Measurements from ENCODE around the gene GPR84. TPM values are rescaled to one million over a fixed set of nuclear protein-coding genes. Genes with fewer than 3 reads are reported as not detected.

The GPR84 gene
- total and polyA plus RNA-seq, 9 of the 15 experiments (the other 6 are each of a cell fraction or from before 2014, with no cell fraction given), result 0.07 to 0.18 (median 0.11) TPM; not detected in 5

DNA sequence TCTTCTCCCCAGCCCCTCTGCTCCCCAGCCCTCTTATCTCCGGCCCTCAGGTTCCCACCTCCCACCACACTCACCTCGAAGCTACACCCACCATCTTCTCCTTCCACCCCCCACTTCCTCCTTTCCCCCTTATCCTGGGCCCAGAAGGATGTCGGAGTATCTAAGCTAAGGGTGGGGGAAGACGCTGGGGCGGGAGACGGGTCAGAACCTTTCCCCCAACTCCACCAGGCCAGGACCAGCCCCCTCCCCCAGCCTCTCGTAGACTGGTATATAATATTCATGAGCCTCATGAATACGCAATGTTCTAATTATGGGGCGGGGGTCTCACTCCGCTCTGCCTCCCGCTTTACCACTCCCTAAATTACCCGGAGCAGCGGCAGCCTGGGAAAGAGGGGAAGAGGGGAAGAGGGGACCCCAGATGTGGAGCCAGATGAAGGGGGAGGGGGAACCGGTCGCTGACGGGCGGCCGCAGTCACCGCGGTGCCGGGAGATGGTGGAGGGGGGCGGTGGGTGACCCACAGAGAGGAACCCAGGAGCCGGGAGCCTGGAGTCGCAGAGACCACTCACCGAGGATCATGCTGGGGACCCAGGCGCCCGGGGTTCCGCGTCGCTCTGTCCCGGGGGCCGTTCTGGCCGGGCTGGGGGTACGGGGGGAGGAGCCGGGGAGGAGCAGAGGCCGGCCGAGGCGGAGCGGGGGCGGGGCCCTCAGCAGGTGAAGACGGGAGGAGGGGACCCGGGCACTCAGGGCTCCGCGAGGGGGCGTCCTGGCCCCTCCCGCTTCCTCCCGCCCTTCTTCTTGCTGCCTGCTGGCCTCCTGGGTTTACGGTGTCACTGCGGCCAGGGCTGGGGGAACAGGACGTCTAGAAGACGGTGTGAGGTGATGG lies 26.6 kb upstream of the GPR84 start (continued):
- TF ChIP-seq, protein P1, sequence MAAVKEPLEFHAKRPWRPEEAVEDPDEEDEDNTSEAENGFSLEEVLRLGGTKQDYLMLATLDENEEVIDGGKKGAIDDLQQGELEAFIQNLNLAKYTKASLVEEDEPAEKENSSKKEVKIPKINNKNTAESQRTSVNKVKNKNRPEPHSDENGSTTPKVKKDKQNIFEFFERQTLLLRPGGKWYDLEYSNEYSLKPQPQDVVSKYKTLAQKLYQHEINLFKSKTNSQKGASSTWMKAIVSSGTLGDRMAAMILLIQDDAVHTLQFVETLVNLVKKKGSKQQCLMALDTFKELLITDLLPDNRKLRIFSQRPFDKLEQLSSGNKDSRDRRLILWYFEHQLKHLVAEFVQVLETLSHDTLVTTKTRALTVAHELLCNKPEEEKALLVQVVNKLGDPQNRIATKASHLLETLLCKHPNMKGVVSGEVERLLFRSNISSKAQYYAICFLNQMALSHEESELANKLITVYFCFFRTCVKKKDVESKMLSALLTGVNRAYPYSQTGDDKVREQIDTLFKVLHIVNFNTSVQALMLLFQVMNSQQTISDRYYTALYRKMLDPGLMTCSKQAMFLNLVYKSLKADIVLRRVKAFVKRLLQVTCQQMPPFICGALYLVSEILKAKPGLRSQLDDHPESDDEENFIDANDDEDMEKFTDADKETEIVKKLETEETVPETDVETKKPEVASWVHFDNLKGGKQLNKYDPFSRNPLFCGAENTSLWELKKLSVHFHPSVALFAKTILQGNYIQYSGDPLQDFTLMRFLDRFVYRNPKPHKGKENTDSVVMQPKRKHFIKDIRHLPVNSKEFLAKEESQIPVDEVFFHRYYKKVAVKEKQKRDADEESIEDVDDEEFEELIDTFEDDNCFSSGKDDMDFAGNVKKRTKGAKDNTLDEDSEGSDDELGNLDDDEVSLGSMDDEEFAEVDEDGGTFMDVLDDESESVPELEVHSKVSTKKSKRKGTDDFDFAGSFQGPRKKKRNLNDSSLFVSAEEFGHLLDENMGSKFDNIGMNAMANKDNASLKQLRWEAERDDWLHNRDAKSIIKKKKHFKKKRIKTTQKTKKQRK (IDR thresholded peaks at IDR 0.05; ENCODE audit: borderline replicate concordance, low read depth, low read length), result no peak
- no peak for TF ChIP-seq ZNF282 (CRISPR knock-in tag; IDR thresholded peaks at IDR 0.05)
- TF ChIP-seq ADNP (tag; IDR thresholded peaks at IDR 0.05), result no peak
- no peak for TF ChIP-seq ZNF354B (CRISPR knock-in tag; IDR thresholded peaks at IDR 0.05)
- TF ChIP-seq, protein P2, sequence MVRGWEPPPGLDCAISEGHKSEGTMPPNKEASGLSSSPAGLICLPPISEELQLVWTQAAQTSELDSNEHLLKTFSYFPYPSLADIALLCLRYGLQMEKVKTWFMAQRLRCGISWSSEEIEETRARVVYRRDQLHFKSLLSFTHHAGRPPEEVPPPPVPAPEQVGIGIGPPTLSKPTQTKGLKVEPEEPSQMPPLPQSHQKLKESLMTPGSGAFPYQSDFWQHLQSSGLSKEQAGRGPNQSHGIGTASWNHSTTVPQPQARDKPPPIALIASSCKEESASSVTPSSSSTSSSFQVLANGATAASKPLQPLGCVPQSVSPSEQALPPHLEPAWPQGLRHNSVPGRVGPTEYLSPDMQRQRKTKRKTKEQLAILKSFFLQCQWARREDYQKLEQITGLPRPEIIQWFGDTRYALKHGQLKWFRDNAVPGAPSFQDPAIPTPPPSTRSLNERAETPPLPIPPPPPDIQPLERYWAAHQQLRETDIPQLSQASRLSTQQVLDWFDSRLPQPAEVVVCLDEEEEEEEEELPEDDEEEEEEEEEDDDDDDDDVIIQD (CRISPR knock-in tag; IDR thresholded peaks at IDR 0.05), result no peak
- TF ChIP-seq DDX20 (tag; IDR thresholded peaks at IDR 0.05; ENCODE audit: low read depth), result no peak
- no peak for TF ChIP-seq TARDBP (IDR thresholded peaks at IDR 0.05)
- peak; percentile 82 for TF ChIP-seq CBFA2T2 (conservative IDR thresholded peaks at IDR 0.05)
- TF ChIP-seq, protein P3, sequence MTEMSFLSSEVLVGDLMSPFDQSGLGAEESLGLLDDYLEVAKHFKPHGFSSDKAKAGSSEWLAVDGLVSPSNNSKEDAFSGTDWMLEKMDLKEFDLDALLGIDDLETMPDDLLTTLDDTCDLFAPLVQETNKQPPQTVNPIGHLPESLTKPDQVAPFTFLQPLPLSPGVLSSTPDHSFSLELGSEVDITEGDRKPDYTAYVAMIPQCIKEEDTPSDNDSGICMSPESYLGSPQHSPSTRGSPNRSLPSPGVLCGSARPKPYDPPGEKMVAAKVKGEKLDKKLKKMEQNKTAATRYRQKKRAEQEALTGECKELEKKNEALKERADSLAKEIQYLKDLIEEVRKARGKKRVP (CRISPR knock-in tag; IDR thresholded peaks at IDR 0.05), result no peak
- no peak for TF ChIP-seq DIDO1 (tag; IDR thresholded peaks at IDR 0.05; ENCODE audit: low read depth)
- TF ChIP-seq SMAD2 (IDR thresholded peaks at IDR 0.05; ENCODE audit: low read depth, low read length), result no peak
- TF ChIP-seq GATAD2B (IDR thresholded peaks at IDR 0.05; ENCODE audit: borderline replicate concordance), result no peak; the same call in 1 of the 2 replicates
- TF ChIP-seq CBX2 (IDR thresholded peaks at IDR 0.05; ENCODE audit: insufficient read depth, low read length, poor library complexity, severe bottlenecking), result no peak
- TF ChIP-seq ZNF324 (CRISPR knock-in tag; IDR thresholded peaks at IDR 0.05), result no peak
- TF ChIP-seq ERF (CRISPR knock-in tag; IDR thresholded peaks at IDR 0.05), result no peak
- peak; percentile 32; the same call in 1 of the 2 replicates for TF ChIP-seq PHF8 (IDR thresholded peaks at IDR 0.05; ENCODE audit: borderline replicate concordance, low read length)
- TF ChIP-seq, protein P4, sequence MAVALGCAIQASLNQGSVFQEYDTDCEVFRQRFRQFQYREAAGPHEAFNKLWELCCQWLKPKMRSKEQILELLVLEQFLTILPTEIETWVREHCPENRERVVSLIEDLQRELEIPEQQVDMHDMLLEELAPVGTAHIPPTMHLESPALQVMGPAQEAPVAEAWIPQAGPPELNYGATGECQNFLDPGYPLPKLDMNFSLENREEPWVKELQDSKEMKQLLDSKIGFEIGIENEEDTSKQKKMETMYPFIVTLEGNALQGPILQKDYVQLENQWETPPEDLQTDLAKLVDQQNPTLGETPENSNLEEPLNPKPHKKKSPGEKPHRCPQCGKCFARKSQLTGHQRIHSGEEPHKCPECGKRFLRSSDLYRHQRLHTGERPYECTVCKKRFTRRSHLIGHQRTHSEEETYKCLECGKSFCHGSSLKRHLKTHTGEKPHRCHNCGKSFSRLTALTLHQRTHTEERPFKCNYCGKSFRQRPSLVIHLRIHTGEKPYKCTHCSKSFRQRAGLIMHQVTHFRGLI (CRISPR knock-in tag; IDR thresholded peaks at IDR 0.05), result no peak
- no peak for TF ChIP-seq RFX1 (IDR thresholded peaks at IDR 0.05)
- TF ChIP-seq XRCC5 (IDR thresholded peaks at IDR 0.05; ENCODE audit: low read depth, low read length), result no peak
- TF ChIP-seq SETDB1 (IDR thresholded peaks at IDR 0.05; ENCODE audit: low read length), result no peak

All from K562 (cell line).